ENCODE results near the gene PLG.

Gene PLG

DNA sequence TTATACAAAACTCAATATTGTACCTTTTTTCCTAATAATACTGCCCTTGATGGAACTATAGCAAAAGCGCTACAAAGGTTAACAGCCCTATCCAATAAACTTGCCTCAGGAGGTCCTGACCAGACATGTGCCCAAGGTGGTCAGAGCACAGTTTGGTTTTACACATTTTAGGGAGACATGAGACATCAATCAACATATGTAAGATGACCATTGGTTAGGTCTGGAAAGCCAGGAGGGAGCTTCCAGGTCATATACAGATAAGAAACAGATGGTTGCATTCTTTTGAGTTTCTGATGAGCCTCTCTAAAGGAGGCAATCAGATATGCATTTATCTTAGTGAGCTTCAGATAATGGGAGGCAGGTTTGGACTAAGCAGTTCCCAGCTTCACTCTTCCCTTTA is 91.6 kb downstream of the PLG start (continued):
- no peak for TF ChIP-seq GLI2 (tag by site-specific recombination; IDR thresholded peaks at IDR 0.05; ENCODE audit: borderline replicate concordance, low read depth)

DNA sequence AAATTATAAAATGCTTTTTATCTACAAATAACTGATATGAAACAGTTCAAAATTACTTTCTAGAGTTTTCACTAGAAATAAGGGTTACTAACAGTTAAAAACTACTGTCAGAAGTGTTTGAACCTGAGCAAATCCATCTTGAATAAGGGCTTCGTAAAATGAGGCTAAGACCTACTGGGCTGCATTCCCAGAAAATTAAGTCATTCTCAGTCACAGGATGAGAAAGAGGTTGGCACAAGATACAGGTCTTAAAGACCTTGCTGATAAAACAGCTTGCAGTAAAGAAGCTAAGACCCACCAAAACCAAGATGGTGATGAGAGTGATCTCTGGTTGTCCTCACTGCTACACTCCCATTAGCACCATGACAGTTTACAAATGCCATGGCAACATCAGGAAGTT is 93.7 kb downstream of the PLG start:
- ChIA-PET CTCF (interaction anchor here (0.6 kb wide), 2 partner anchors 43 to 60 kb away, joined by 3 read pairs; no protein-coding TSS in a partner anchor), POLR2A (no interaction called here)
- Histone ChIP-seq H3K36me3 (ENCODE audit: control insufficient read depth in 2 of 2, insufficient read depth in 1 of 2, low read length in 2 of 2) (no peaks in the 10 kb centered on the region), H3K9me3 (ENCODE audit: control insufficient read depth, insufficient read depth, low read depth, low read length) (no peaks in the 10 kb centered on the region), H3K4me3 (ENCODE audit: low read depth, low read length) (no peak overlapping the region), H3K4me1 (ENCODE audit: control insufficient read depth, insufficient read depth, low read length) (no peaks in the 10 kb centered on the region), H3K27ac (ENCODE audit: extremely low read depth, low read depth, low read length) (no peak overlapping the region)
- TF ChIP-seq ZNF558 (tag by site-specific recombination; IDR thresholded peaks at IDR 0.05) (no peak), ZNF169 (tag by site-specific recombination; IDR thresholded peaks at IDR 0.05) (no peak), ZNF529 (tag by site-specific recombination; IDR thresholded peaks at IDR 0.05; ENCODE audit: insufficient replicate concordance) (no peak), ZNF549 (tag by site-specific recombination; IDR thresholded peaks at IDR 0.05) (no peak), ZNF555 (tag by site-specific recombination; conservative IDR thresholded peaks at IDR 0.05) (no peak), ZNF24 (tag by site-specific recombination; IDR thresholded peaks at IDR 0.05) (no peak), EGR2 (tag by site-specific recombination; IDR thresholded peaks at IDR 0.05; ENCODE audit: low read depth) (no peak), ZNF391 (tag by site-specific recombination; IDR thresholded peaks at IDR 0.05; ENCODE audit: borderline replicate concordance, low read depth) (no peak), ZNF423 (tag by site-specific recombination; IDR thresholded peaks at IDR 0.05) (no peak), YY2 (tag by site-specific recombination; IDR thresholded peaks at IDR 0.05) (no peak), ZSCAN23 (tag by site-specific recombination; IDR thresholded peaks at IDR 0.05) (no peak), ZNF302 (tag by site-specific recombination; IDR thresholded peaks at IDR 0.05; ENCODE audit: low read depth) (no peak)
- TF ChIP-seq, protein P1, sequence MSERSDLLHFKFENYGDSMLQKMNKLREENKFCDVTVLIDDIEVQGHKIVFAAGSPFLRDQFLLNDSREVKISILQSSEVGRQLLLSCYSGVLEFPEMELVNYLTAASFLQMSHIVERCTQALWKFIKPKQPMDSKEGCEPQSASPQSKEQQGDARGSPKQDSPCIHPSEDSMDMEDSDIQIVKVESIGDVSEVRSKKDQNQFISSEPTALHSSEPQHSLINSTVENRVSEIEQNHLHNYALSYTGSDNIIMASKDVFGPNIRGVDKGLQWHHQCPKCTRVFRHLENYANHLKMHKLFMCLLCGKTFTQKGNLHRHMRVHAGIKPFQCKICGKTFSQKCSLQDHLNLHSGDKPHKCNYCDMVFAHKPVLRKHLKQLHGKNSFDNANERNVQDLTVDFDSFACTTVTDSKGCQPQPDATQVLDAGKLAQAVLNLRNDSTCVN (tag by site-specific recombination; optimal IDR thresholded peaks at IDR 0.05) = no peak
- TF ChIP-seq, protein P2, sequence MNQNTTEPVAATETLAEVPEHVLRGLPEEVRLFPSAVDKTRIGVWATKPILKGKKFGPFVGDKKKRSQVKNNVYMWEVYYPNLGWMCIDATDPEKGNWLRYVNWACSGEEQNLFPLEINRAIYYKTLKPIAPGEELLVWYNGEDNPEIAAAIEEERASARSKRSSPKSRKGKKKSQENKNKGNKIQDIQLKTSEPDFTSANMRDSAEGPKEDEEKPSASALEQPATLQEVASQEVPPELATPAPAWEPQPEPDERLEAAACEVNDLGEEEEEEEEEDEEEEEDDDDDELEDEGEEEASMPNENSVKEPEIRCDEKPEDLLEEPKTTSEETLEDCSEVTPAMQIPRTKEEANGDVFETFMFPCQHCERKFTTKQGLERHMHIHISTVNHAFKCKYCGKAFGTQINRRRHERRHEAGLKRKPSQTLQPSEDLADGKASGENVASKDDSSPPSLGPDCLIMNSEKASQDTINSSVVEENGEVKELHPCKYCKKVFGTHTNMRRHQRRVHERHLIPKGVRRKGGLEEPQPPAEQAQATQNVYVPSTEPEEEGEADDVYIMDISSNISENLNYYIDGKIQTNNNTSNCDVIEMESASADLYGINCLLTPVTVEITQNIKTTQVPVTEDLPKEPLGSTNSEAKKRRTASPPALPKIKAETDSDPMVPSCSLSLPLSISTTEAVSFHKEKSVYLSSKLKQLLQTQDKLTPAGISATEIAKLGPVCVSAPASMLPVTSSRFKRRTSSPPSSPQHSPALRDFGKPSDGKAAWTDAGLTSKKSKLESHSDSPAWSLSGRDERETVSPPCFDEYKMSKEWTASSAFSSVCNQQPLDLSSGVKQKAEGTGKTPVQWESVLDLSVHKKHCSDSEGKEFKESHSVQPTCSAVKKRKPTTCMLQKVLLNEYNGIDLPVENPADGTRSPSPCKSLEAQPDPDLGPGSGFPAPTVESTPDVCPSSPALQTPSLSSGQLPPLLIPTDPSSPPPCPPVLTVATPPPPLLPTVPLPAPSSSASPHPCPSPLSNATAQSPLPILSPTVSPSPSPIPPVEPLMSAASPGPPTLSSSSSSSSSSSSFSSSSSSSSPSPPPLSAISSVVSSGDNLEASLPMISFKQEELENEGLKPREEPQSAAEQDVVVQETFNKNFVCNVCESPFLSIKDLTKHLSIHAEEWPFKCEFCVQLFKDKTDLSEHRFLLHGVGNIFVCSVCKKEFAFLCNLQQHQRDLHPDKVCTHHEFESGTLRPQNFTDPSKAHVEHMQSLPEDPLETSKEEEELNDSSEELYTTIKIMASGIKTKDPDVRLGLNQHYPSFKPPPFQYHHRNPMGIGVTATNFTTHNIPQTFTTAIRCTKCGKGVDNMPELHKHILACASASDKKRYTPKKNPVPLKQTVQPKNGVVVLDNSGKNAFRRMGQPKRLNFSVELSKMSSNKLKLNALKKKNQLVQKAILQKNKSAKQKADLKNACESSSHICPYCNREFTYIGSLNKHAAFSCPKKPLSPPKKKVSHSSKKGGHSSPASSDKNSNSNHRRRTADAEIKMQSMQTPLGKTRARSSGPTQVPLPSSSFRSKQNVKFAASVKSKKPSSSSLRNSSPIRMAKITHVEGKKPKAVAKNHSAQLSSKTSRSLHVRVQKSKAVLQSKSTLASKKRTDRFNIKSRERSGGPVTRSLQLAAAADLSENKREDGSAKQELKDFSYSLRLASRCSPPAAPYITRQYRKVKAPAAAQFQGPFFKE (tag by site-specific recombination; IDR thresholded peaks at IDR 0.05; ENCODE audit: borderline replicate concordance) = no peak
- TF ChIP-seq, protein P3, sequence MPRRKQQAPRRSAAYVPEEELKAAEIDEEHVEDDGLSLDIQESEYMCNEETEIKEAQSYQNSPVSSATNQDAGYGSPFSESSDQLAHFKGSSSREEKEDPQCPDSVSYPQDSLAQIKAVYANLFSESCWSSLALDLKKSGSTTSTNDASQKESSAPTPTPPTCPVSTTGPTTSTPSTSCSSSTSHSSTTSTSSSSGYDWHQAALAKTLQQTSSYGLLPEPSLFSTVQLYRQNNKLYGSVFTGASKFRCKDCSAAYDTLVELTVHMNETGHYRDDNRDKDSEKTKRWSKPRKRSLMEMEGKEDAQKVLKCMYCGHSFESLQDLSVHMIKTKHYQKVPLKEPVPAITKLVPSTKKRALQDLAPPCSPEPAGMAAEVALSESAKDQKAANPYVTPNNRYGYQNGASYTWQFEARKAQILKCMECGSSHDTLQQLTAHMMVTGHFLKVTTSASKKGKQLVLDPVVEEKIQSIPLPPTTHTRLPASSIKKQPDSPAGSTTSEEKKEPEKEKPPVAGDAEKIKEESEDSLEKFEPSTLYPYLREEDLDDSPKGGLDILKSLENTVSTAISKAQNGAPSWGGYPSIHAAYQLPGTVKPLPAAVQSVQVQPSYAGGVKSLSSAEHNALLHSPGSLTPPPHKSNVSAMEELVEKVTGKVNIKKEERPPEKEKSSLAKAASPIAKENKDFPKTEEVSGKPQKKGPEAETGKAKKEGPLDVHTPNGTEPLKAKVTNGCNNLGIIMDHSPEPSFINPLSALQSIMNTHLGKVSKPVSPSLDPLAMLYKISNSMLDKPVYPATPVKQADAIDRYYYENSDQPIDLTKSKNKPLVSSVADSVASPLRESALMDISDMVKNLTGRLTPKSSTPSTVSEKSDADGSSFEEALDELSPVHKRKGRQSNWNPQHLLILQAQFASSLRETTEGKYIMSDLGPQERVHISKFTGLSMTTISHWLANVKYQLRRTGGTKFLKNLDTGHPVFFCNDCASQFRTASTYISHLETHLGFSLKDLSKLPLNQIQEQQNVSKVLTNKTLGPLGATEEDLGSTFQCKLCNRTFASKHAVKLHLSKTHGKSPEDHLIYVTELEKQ (tag by site-specific recombination; IDR thresholded peaks at IDR 0.05; ENCODE audit: borderline replicate concordance) = no peak
